CD4-positive, alpha-beta T cell treated with Interleukin-17A for 1 hour (primary cell): ENCODE data around the gene AAK1.
A peak's percentile ranks its signal among the peaks of the same experiment; 100 is the strongest.
"Not testable (repeated sequence)": the region's sequence is repeated elsewhere in the genome, so short reads cannot be mapped to it uniquely, and the experiment has no call there.

Experiments
- DNase-seq: peaks from one replicate; pipeline ENCODE4 v3.0.0-alpha.2; 2020

AAK1 gene

DNA sequence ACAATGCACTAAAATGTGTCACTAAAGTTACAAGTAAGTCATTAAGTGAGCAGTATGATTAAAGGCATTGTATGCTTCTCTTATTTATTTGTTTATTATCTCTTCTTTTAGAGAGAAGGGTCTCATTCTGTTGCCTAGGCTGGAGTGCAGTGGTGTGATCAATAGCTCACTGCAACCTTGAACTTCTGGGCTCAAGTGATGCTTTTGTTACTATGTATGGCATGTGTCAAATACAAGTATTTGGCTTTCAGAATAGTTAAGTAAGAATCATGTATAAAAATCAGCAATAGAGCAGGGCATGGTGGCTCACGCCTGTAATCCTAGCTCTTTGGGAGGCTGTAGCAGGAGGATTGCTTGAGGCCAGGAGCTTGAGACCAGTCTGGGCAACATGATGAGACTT is 15.8 kb upstream of the AAK1 start:
- no peak for DNase-seq

DNA sequence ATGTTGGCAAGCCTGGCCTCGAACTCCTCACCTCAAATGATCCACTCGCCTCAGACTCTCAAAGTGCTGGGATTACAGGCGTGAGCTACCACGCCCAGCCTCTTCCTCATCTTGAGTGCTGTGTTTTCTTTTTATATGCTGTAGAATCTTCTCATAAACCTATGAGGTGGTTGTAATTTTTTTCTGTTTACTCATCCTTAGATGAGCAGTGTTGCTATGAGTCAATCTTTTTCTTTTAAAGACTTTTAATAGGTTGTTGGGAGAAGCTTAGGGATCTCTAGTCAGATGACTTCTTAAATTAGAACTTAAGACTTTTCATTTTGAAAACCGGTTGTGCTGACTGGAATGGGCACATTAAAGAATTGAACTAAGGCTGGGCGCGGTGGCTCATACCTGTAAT is 8.7 kb upstream of the AAK1 start:
- no peak for DNase-seq

- not testable (repeated sequence) for DNase-seq
These were observed 3.7 kb upstream of the AAK1 start for GRCh38 chr2:69647196-69647595.

DNA sequence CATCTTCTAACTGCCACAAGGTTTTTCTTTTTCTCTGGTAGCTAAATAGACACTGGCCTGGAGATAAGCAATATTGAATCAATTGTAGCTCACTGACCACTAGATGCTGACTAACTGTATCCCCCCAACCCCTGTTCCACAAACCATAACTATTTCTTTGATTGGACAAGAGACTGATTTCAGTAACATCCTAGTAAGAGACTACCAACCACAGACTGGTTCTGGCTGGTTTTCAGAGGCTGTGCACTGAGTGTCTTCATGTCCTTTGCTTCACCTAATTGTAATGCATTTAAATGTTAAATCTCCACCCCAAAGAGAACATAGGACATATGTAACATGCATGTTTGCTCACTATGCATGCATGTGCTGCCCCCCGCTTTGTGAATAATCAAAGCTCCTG is 3.2 kb upstream of the AAK1 start:
- DNase-seq = no peak

GRCh38 chr2:69645921-69646320 is 2.4 kb upstream of the AAK1 start:
- peak; percentile 53 for DNase-seq

GRCh38 chr2:69645031-69645431 is 1.5 kb upstream of the AAK1 start:
- DNase-seq = peak; percentile 72

DNA sequence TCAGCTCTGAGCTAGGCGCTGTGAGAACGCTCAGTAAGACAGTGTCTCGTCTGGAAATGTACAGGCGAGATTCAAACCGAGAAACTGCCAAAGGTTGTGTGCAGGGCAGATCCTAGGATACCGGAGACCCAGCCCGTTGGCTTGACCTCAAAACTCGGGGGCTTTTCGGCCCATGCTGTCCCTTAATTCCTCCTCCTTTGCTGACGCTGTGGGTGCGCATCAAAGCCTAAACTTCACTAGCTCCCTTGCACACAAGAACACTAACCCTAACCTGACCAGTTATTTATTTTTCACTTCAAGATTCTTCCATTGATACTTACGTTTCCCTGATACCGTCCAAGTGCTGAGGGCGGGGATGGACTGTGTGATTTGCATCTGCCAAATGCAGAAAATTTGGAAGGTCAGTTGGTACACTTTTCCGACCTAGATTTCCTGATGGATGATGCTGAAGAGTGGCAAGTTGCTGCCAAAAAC is 1.0 kb upstream of the AAK1 start:
- no peak for DNase-seq

GRCh38 chr2:69642709-69643601 is 584 bp downstream of the AAK1 start:
- peak; percentile 54 for DNase-seq

DNA sequence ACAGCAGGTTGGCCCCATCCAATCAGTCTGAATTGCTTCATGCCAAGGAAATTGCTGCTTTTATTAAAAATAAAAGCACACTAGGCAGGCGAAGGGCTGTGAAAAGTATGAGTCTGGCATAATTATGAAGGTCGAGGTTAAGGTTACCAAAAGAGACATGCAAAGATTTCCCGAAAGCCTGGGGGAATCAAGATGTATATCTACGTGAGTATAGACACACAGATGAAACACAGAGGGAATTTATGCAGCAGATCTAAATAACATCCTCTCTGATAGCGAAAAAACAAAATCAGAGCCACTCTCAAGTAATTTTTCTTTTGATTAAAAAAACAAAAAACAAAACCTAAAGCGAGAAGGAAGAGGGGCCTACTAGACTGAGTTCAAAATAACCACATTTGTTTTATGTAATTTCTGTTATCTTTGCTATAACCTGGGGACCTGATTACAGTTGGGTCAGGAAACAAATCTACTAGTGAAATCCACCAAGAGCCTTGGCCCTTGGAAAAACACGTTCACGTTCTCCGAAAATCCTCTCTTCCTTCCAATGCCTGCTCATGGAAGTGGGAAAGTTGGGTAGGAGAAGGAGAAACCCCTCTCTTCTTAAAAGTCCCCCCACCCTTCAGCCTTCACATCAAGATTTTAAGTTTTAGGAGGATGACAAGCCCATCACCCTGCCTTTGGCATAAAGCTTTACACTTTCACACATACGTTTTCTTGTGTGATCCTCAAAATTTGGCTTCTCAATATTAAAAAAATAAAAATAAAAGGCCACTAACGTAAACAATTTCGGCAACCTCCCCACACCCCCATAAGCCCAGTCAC is 1.4 kb downstream of the AAK1 start:
- DNase-seq = peak; percentile 40

- no peak for DNase-seq
These were observed 2.1 kb downstream of the AAK1 start for GRCh38 chr2:69641471-69641870.

DNA sequence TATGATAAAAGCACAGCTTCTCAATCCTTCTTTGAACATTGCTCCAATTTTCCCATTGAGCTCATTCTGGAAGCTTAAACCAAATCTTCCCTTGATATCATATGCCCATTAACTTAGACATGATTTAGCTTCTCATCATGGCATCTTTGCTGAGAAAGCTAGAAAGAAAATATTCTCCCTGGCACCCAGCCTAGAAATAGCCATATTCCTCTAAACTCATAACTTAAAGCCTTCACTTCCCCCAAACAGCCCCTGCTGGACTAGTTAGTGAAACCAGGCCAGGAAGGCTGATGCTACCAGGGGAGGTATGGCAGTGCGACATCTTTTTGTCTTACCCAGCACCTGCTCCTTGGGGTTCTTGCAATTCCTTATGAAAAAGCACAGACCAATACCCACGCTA is 4.3 kb downstream of the AAK1 start:
- no peak for DNase-seq

DNA sequence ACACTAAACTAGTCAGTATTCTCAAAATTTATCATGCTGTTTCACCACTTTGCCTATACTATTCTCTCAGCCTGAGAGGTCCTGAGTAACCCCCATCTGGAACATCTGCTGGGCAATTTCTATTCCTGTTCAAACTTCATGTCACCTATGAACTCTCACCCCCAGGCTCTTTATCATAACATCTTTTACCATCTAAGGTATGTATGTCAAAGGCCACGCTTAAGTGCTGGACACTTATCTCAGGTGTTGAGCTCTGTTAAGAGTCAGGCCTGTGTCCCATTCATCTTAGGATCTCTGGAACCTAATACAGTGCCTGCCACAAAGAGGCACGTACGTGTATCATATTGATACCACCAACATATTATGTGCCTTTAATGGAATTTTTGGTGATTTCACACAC is 4.9 kb downstream of the AAK1 start:
- DNase-seq = no peak

GRCh38 chr2:69637923-69638322 is 5.6 kb downstream of the AAK1 start:
- DNase-seq = no peak

DNA sequence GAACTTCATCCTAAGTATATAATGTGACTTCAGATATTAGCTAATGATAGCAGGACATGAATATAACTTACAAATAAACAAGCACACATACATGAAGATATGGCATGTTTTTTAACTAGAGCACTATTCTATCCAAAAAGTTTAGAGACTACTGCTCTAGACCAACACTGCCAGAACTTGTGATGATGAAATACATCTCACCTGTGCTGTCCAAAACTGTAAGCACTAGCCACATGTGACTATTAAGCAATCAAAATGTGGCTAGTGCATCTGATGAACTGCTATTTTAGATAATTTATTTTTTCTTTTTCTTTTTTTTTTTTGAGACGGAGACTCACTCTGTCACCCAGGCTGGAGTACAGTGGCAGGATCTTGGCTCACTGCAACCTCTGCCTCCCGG is 7.1 kb downstream of the AAK1 start:
- no peak for DNase-seq

GRCh38 chr2:69635432-69635831 is 8.1 kb downstream of the AAK1 start:
- DNase-seq = no peak

GRCh38 chr2:69634196-69634821 is 9.2 kb downstream of the AAK1 start:
- no peak for DNase-seq

DNA sequence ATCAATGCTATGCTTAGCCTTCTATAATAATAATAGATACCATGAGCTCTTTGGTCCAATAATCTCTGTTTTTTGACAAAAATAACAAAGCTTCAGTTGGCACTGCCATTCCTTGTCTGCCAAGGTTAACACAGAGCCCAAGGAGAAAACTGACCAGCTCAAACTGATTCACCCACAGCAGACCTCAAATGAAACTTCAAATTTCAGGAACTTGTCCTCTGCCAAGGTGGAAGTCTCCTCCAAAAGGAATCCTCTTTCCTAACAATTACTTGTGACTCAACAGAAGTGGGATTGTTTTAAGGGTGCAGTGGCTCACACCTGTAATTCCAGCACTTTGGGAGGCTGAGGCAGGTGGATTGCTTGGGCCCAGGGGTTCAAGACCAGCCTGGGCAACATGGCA is 12.1 kb downstream of the AAK1 start:
- no peak for DNase-seq

GRCh38 chr2:69629921-69630608 is 13.5 kb downstream of the AAK1 start:
- no peak for DNase-seq

DNA sequence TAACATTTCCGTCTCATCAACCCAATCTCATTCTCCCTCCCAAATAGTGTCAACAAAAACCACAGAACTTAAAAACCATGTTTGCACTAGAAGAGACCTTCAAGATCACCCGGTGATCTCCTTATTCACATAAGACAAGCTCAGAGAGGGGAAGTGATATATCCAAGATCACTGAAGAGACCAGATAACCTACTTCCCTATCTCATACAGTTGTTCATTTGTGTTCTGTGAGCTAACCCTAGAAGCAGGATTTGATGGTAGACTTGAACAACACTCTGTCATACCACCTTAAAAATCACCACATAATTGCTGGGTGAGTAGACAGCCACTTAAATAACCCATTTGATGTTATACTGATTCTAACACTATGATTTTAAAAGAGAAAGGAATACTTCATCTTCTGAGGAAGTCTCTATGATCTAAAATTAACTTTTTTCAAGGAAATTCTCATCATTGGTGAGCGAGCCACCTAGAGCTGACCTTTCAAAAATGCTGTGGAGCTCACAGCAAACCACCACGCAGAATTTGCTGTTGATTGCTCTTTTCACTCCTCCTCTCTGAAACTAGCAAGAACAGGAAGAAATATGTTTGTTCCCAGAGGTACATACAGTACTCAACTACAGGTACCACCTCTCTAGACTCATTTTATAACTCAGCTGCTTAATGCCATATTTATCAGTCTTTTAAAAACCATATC is 15.1 kb downstream of the AAK1 start:
- no peak for DNase-seq

GRCh38 chr2:69625078-69625795 is 18.3 kb downstream of the AAK1 start:
- no peak for DNase-seq

DNA sequence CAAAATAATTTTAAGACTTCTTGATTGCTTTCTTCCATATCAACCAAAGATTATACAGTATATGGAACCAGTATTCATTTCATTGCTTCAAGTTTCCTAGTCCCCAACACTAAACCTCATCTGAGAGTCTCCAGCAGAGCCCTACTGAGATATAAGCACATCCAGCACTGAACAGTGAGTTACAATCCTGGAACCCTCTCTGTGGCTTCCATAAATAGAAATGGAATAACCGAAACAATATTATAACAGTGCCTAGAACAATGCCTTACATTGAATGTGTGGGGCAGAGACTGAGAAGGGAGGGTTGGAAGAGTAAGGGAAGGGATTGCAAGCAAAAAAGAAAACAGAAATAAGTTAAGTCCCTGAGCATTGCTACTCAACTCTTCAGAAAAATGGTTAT is 18.9 kb downstream of the AAK1 start:
- no peak for DNase-seq

DNA sequence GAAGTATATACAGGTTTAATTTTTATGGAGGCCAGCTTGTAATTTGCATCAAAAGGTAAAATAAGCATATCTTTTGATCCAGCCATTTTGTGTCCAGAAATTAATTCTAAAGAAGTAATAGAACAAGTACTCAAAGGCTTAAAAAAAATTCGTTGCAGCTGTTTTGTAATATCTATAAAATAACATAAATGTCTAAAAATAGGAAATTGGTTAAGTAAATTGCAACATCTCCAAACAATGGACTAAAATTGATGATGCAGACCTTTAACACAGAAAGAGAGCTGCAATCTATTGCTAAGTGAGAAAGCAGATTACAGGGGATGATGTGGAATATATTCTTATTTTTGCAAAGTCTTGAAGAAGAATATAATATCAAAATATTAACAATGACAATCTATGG is 19.4 kb downstream of the AAK1 start:
- DNase-seq = no peak
